Measurements from ENCODE around the gene STYXL1.

The STYXL1 gene

GRCh38 chr7:75983471-75984129, 64.2 kb downstream of the STYXL1 start:
- no peak for DNase-seq (ENCODE audit: low spot score)
- TF ChIP-seq, protein P1, sequence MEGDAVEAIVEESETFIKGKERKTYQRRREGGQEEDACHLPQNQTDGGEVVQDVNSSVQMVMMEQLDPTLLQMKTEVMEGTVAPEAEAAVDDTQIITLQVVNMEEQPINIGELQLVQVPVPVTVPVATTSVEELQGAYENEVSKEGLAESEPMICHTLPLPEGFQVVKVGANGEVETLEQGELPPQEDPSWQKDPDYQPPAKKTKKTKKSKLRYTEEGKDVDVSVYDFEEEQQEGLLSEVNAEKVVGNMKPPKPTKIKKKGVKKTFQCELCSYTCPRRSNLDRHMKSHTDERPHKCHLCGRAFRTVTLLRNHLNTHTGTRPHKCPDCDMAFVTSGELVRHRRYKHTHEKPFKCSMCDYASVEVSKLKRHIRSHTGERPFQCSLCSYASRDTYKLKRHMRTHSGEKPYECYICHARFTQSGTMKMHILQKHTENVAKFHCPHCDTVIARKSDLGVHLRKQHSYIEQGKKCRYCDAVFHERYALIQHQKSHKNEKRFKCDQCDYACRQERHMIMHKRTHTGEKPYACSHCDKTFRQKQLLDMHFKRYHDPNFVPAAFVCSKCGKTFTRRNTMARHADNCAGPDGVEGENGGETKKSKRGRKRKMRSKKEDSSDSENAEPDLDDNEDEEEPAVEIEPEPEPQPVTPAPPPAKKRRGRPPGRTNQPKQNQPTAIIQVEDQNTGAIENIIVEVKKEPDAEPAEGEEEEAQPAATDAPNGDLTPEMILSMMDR (IDR thresholded peaks at IDR 0.05; ENCODE audit: extremely low read depth, missing control alignments) = no peak

GRCh38 chr7:75982306-75983064, 65.3 kb downstream of the STYXL1 start:
- TF ChIP-seq, protein P1 (IDR thresholded peaks at IDR 0.05; ENCODE audit: extremely low read depth, missing control alignments) = no peak
- DNase-seq (ENCODE audit: low spot score) = no peak

GRCh38 chr7:75981453-75982305, 66.1 kb downstream of the STYXL1 start:
- TF ChIP-seq, protein P1 (IDR thresholded peaks at IDR 0.05; ENCODE audit: extremely low read depth, missing control alignments) = no peak
- no peak for DNase-seq (ENCODE audit: low spot score)

GRCh38 chr7:75981203-75981452, 66.7 kb downstream of the STYXL1 start:
- TF ChIP-seq, protein P1 (IDR thresholded peaks at IDR 0.05; ENCODE audit: extremely low read depth, missing control alignments) = no peak

GRCh38 chr7:75980430-75981202, 67.2 kb downstream of the STYXL1 start:
- no peak for DNase-seq (ENCODE audit: low spot score)
- TF ChIP-seq, protein P1 (IDR thresholded peaks at IDR 0.05; ENCODE audit: extremely low read depth, missing control alignments) = no peak

More at GRCh38 chr7:75981203-75981452, 66.7 kb downstream of the STYXL1 start:
- DNase-seq (ENCODE audit: low spot score) = no peak

GRCh38 chr7:75979759-75980429, 67.9 kb downstream of the STYXL1 start:
- no peak for DNase-seq (ENCODE audit: low spot score)
- TF ChIP-seq, protein P1 (IDR thresholded peaks at IDR 0.05; ENCODE audit: extremely low read depth, missing control alignments) = no peak
